K562 (cell line): ENCODE measurements around the gene STON2. TPM values are rescaled to one million over a fixed set of nuclear protein-coding genes. Genes with fewer than 3 reads are reported as not detected.

Source experiments
- MBD1 ChIP-seq: fragments of 250-450 bp; sonication (Bioruptor Pico); IDR thresholded peaks from 2 replicates; pipeline ENCODE4 v1.8.0; 2022; ENCODE audit warnings: inconsistent platforms
- POLR2G ChIP-seq: fragments of 200-400 bp; formaldehyde crosslinking; IDR thresholded peaks from 2 replicates; pipeline ENCODE4 v1.6.1; 2017; ENCODE audit warnings: low read depth, mild to moderate bottlenecking, antibody characterized with exemption, low read length, moderate library complexity
- RBM25 ChIP-seq: fragments of 200-400 bp; formaldehyde crosslinking; IDR thresholded peaks from 2 replicates; pipeline ENCODE4 v1.6.1; 2018; ENCODE audit warnings: low read length, low read depth, moderate library complexity; ENCODE audit not compliant: severe bottlenecking
- SETDB1 ChIP-seq: IDR thresholded peaks from one replicate; pipeline ENCODE4 v1.6.1; 2012; ENCODE audit warnings: low read length, control low read depth, inconsistent platforms
- TBP ChIP-seq: optimal IDR thresholded peaks from 2 replicates; pipeline ENCODE3; 2011; ENCODE audit warnings: low read depth, low read length, improper control_type of control experiment
- ZBTB40 ChIP-seq, 2 experiments: fragments of 450-650 bp in 1 of 2; sonication (generic) in 1 of 2; formaldehyde crosslinking in 1 of 2; IDR thresholded peaks; 2 replicates each; pipeline versions ENCODE4 v1.7.1 to v1.9.0; 2016 to 2022; ENCODE audit warnings: inconsistent platforms in 1 of 2, mild to moderate bottlenecking in 1 of 2, missing genetic modification reagents in 1 of 2
- ZNF384 ChIP-seq: IDR thresholded peaks from 2 replicates; pipeline ENCODE4 v1.6.1; 2012; ENCODE audit warnings: low read depth, low read length, improper control_type of control experiment
- ZNF609 ChIP-seq: sonication (generic); formaldehyde crosslinking; IDR thresholded peaks from 2 replicates; pipeline ENCODE4 v1.8.1; 2023; ENCODE audit warnings: missing genetic modification reagents, mild to moderate bottlenecking, borderline replicate concordance
- polyA plus RNA-seq, 8 experiments: library from polyadenylated mRNA; depleted of rRNA in 4 of 8; stranded (reverse) in 5 of 8; unstranded in 3 of 8; fragments of >200 nt; fragmentation: Nextera tagmentation in 2 of 8; fragmentation: Illumina TruSeq in 1 of 8; extraction: Ambion mirVana in 2 of 8; extraction: Trizol in 1 of 8; gene quantifications; 2 replicates each; pipeline versions ENCODE4 v1.2.1 to v1.2.3, GENCODE V29; 2011 to 2014; ENCODE audit warnings: inconsistent platforms in 1 of 8, missing spikeins in 1 of 8
- total RNA-seq, 7 experiments: library from RNA; depleted of rRNA in 6 of 7; stranded (reverse); fragments of >200 nt in 6 of 7; fragmentation: Illumina TruSeq in 2 of 7; extraction: Trizol in 2 of 7; gene quantifications; 2 replicates each; pipeline versions ENCODE4 v1.2.1 to v1.2.3, GENCODE V29; 2011 to 2021; ENCODE audit warnings: low replicate concordance in 1 of 7

The STON2 gene
- total and polyA plus RNA-seq, 9 of the 15 experiments (the other 6 are each of a cell fraction or from before 2014, with no cell fraction given) = 7.8 to 99.3 (median 53.5) TPM

- TF ChIP-seq ZBTB40 (IDR thresholded peaks at IDR 0.05) (no peak), ZBTB40 (CRISPR knock-in tag; IDR thresholded peaks at IDR 0.05) (no peak), POLR2G (peak; percentile 86), ZNF384 (no peak), SETDB1 (no peak), ZNF609 (no peak), TBP (peak; percentile 40), MBD1 (CRISPR knock-in tag) (no peak), RBM25 (peak; percentile 99)
Measured at GRCh38 chr14:81436296-81437138, 36.4 kb upstream of the STON2 start (continued).
